Measurements from ENCODE around the gene SELENOI. TPM values are rescaled to one million over a fixed set of nuclear protein-coding genes. Genes with fewer than 3 reads are reported as not detected.
A peak's percentile ranks its signal among the peaks of the same experiment; 100 is the strongest.
"Not testable (repeated sequence)": the region's sequence is repeated elsewhere in the genome, so short reads cannot be mapped to it uniquely, and the experiment has no call there.

SELENOI gene, protein sequence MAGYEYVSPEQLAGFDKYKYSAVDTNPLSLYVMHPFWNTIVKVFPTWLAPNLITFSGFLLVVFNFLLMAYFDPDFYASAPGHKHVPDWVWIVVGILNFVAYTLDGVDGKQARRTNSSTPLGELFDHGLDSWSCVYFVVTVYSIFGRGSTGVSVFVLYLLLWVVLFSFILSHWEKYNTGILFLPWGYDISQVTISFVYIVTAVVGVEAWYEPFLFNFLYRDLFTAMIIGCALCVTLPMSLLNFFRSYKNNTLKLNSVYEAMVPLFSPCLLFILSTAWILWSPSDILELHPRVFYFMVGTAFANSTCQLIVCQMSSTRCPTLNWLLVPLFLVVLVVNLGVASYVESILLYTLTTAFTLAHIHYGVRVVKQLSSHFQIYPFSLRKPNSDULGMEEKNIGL
- 10.1 and 17.6 TPM in 2 replicates for total RNA-seq (2014; rRNA removed; shearing (Covaris generic))

DNA sequence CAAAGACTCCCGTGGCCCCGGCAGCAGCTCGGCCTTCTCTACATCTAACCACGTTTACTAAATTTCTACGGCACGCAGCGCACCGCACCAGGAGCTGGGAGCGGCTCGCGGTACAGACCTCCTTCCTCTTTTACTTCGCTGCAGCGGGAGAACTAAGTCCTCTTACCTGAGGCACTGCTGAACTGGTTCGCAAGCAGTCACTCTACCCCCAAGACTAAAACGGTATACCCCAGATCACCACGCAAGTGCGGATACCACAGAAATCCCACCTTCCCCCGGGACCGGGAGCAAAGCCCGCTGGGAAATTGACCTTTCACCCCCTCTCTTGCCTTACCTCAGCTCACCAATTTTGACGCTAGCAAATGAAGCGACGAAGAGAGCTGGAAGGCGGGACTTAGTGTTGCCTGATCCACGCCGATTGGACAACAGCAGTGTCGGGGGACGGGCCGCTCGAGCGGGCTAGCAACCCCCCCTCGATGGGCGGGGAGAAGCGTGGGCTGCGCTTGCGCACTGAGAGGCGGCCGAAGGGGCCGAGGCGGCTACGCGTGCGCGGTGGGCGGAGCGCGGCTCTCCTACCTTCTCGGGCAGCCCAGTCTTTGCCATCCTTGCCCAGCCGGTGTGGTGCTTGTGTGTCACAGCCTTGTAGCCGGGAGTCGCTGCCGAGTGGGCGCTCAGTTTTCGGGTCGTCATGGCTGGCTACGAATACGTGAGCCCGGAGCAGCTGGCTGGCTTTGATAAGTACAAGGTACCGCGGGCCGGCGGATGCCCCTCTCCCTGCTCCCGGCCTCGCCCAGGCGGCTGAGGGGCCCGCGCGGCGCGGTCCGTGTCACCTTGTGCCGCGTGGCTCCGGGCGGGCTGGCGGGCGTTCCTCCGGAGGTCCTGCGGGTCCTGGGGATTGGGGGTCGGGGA is at the start of gene SELENOI:
SELENOI (plus strand) TSS at position 599 of the 909 bp plus-strand sequence; CDS start at position 689, 90 bp downstream.
- Histone ChIP-seq H3K27me3 (replicated peaks) (no peaks in the 10 kb centered on the region), H3K36me3 (no peaks in the 10 kb centered on the region), H3K27ac (peak within 1 kb of the TSS; percentile 45), H3K4me3 (peak within 1 kb of the TSS; percentile 72), H3K9me3 (replicated peaks) (no peaks in the 10 kb centered on the region), H3K4me1 (replicated peaks) (peaks cover 21% of the 10 kb centered on the region)
- peak; percentile 98 to 99 for DNase-seq (ENCODE audit: low read depth in 1 of 2, low spot score in 2 of 2)

DNA sequence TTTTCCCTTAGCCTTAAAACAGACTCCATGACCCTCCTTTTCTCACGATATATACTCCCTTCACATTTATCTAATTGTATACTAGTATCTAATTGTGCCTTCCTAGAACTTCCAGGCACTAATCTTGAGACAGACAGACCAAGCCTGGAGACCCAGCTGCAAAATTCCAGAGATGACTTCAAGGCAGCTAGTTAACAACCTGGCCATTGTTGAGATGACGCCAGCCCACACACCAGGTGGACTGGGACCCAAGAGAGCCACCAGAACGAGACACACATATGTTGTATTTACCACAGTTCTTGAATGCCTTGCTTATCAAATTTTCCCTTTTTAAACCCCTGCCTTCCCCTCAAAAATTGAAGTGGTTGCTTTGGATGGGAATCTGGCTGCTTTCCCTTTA is 48.9 kb upstream of the SELENOI start:
- H3K27ac ChIP-seq = no peak overlapping the region
- no peaks in the 10 kb centered on the region for H3K36me3 ChIP-seq
- no peak for DNase-seq (ENCODE audit: low read depth in 1 of 2, low spot score in 2 of 2)
- peaks cover 14% of the 10 kb centered on the region for H3K4me1 ChIP-seq (replicated peaks)
- H3K27me3 ChIP-seq (replicated peaks) = no peaks in the 10 kb centered on the region
- H3K4me3 ChIP-seq = no peak overlapping the region
- H3K9me3 ChIP-seq (replicated peaks) = no peaks in the 10 kb centered on the region

- no peaks in the 10 kb centered on the region for H3K27me3 ChIP-seq (replicated peaks)
- no peak for DNase-seq (ENCODE audit: low read depth in 1 of 2, low spot score in 2 of 2)
- H3K4me1 ChIP-seq (replicated peaks) = peaks cover 11% of the 10 kb centered on the region
- no peaks in the 10 kb centered on the region for H3K36me3 ChIP-seq
- no peaks in the 10 kb centered on the region for H3K9me3 ChIP-seq (replicated peaks)
- H3K27ac ChIP-seq = no peak overlapping the region
- H3K4me3 ChIP-seq = no peak overlapping the region
These were observed 47.7 kb upstream of the SELENOI start for GRCh38 chr2:26298286-26298637.

DNA sequence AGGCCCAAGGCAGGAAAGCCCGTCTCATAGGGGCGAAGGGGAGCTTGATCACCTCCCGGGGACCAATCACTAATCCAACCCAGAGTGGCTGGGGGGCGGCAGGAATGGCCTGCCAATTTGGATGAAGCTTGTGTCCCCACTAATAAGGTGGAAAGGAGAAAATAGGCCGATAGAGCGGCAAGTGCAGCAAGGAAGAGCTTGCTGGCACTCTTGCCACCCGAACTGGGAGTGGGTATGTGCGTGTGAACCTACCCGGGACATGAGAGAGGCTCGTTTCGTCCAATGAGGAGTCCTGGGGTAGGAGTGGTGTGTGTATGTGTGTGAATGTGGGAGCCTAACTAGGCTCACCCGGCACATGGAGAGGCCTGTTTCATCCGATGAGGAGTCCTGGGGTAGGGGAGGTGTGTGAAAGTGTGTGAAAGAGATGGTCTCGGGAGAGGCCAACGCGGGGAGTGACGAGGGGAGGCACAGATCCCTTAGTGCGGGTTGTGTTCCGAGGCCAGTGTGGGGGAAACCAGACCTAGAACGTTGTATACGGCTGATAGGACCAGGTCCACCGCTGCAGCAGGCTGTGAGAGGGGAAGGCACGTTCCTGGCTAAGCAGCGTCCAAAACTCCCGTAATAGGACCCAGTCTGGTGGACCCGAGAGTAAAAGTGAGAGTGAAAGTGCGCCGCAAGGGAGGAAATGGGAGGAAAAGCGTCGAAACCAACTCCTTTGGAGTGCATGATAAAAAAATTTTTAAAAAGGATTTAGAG is 47.1 kb upstream of the SELENOI start:
- DNase-seq (ENCODE audit: low read depth in 1 of 2, low spot score in 2 of 2) = peak in 1 of 2 experiments; percentile 58
- Histone ChIP-seq H3K36me3 (no peaks in the 10 kb centered on the region), H3K4me3 (peak overlapping the region; percentile 37), H3K4me1 (replicated peaks) (peaks cover 11% of the 10 kb centered on the region), H3K27me3 (replicated peaks) (no peaks in the 10 kb centered on the region), H3K9me3 (replicated peaks) (no peaks in the 10 kb centered on the region), H3K27ac (peak overlapping the region; percentile 76)

GRCh38 chr2:26299471-26300101 is 46.4 kb upstream of the SELENOI start:
- no peaks in the 10 kb centered on the region for H3K27me3 ChIP-seq (replicated peaks)
- H3K4me3 ChIP-seq = peak overlapping the region; percentile 37
- H3K36me3 ChIP-seq = no peaks in the 10 kb centered on the region
- H3K9me3 ChIP-seq (replicated peaks) = no peaks in the 10 kb centered on the region
- H3K27ac ChIP-seq = peak overlapping the region; percentile 76
- H3K4me1 ChIP-seq (replicated peaks) = peaks cover 11% of the 10 kb centered on the region
- peak in 1 of 2 experiments; percentile 80 for DNase-seq (ENCODE audit: low read depth in 1 of 2, low spot score in 2 of 2)

DNA sequence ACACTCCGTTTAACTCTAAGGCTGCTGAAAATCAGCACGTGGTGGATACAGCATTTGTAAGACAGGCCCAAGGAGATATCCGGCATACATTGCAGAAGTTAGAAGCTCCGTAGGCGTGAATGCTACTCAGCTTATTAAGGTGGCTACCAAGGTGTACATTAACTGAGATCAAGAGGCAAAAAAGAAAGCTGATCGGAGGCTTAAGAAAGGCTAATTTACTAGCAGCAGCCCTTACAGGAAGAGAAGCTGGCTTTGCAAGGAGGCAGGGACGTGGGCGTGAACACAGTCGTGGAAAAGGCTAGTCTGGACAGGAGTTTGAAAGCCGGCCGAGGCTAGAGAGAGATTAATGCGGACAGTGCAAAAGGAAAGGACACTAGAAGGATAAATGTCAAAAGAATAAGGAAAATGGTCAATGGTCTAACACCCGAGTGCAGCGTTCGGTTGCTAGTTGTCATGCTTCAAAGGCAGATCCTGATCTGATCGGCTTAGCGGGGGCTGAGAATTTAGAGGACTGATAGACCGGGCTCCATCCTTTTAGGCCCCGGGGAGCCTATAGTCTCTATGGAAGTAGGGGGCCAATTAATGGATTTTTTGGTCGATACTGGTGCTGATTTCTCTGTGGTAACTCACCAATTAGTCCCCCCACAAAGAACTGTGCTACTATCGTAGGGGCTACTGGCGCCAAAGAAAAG is 45.6 kb upstream of the SELENOI start:
- Histone ChIP-seq H3K9me3 (replicated peaks) (no peaks in the 10 kb centered on the region), H3K4me3 (peak overlapping the region; percentile 37), H3K27ac (peak overlapping the region; percentile 76), H3K27me3 (replicated peaks) (no peaks in the 10 kb centered on the region), H3K4me1 (replicated peaks) (peaks cover 11% of the 10 kb centered on the region), H3K36me3 (no peaks in the 10 kb centered on the region)
- peak in 1 of 2 experiments; percentile 31 for DNase-seq (ENCODE audit: low read depth in 1 of 2, low spot score in 2 of 2)

- Histone ChIP-seq H3K4me3 (no peak overlapping the region), H3K4me1 (replicated peaks) (peaks cover 11% of the 10 kb centered on the region), H3K36me3 (no peaks in the 10 kb centered on the region), H3K27me3 (replicated peaks) (no peaks in the 10 kb centered on the region), H3K27ac (no peak overlapping the region), H3K9me3 (replicated peaks) (no peaks in the 10 kb centered on the region)
- no peak for DNase-seq (ENCODE audit: low read depth in 1 of 2, low spot score in 2 of 2)
These were observed 43.1 kb upstream of the SELENOI start for GRCh38 chr2:26302846-26303245.

DNA sequence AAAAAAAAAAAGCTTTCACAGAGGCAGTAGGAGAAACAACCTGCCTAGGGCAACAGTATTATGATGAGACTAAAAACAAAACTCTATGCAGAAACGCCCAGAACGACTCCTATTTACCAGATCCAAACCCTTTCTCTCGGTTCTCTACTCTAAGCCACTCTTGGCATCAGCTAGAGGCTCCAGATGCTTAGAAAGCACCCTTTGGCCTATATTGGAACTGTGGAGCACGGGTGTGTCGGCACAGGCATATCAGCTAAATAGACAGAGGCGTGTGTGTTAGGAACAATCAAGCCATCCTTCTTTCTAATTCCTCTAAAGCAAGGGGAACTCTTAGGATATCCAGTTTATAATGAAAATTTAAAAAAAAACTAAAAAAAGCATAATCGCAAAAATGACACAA is 40.8 kb upstream of the SELENOI start:
- not testable (repeated sequence) for DNase-seq (ENCODE audit: low read depth in 1 of 2, low spot score in 2 of 2); H3K9me3 ChIP-seq (replicated peaks)

DNA sequence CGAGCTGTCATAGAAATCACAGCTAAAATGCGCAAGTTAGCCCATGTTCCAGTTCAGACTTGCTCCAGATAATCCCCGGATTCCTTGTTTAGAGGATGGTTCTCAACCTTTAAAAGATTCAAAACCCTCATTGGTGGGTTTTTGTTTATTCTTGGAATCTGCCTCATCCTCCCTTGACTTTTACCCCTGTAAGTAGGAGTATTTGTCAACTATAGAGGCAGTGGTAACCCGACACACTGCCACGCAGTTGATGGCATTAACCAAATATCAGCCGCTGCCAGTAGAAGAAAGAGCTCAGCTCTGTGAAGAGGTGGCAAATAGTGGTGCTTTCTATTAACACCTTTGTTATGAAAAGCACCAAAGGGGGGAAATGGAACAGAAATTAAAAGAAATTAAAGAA is 40.4 kb upstream of the SELENOI start:
- H3K36me3 ChIP-seq = no peaks in the 10 kb centered on the region
- H3K9me3 ChIP-seq (replicated peaks) = no peaks in the 10 kb centered on the region
- H3K4me1 ChIP-seq (replicated peaks) = no peaks in the 10 kb centered on the region; the same call in 1 of the 2 replicates
- no peaks in the 10 kb centered on the region; the same call in 1 of the 2 replicates for H3K27me3 ChIP-seq (replicated peaks)
- H3K27ac ChIP-seq = no peak overlapping the region
- H3K4me3 ChIP-seq = no peak overlapping the region
- DNase-seq (ENCODE audit: low read depth in 1 of 2, low spot score in 2 of 2) = no peak

More for the DNA sequence above, 40.8 kb upstream of the SELENOI start:
- H3K4me1 ChIP-seq (replicated peaks); H3K4me3 ChIP-seq; H3K27me3 ChIP-seq (replicated peaks); H3K27ac ChIP-seq; H3K36me3 ChIP-seq: not testable (repeated sequence)

DNA sequence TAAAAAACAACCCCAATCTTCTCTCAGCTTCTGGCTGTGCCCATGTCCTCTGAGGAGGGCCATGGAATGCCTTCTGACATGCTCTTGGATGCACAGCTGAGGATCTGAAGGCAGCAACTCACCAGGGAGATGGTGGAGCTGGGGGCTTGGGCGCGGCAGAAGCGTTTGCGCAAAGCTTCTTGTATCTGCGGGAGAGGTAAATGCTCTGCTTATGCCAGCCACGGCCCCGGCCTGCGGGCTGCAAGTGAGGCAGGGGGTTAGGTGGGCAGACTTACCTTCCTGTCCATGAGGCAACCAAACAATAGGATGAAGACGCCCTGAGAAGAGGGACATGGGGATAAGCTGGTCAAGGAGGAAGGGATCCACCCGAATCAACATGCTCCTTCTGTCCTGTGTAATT is 36.0 kb upstream of the SELENOI start:
- H3K36me3 ChIP-seq = no peaks in the 10 kb centered on the region
- no peak overlapping the region for H3K4me3 ChIP-seq
- H3K27ac ChIP-seq = no peak overlapping the region
- no peak for DNase-seq (ENCODE audit: low read depth in 1 of 2, low spot score in 2 of 2)
- no peaks in the 10 kb centered on the region for H3K4me1 ChIP-seq (replicated peaks)
- H3K27me3 ChIP-seq (replicated peaks) = no peaks in the 10 kb centered on the region; the same call in 1 of the 2 replicates
- no peaks in the 10 kb centered on the region for H3K9me3 ChIP-seq (replicated peaks)

DNA sequence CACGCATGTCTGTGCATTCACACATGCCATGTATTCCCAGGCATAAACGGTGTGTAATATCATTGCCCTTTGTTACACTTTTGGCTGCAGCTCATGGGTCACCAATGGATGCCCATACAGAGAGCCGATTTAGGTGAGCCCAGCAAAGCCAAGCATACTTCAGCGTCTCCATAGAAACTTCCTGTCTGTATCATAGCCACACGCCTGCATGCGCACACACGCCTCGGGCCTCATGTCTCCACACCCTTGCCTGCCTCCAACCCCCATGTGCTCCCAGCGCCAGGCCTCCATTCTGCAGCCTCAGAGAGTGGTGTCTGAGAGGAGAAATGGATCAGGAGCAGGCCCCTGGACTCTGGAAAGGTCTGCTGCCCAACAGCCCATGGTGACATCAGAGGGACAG is 33.5 kb upstream of the SELENOI start:
- no peaks in the 10 kb centered on the region; the same call in 1 of the 2 replicates for H3K27me3 ChIP-seq (replicated peaks)
- DNase-seq (ENCODE audit: low read depth in 1 of 2, low spot score in 2 of 2) = no peak
- no peaks in the 10 kb centered on the region for H3K9me3 ChIP-seq (replicated peaks)
- no peak overlapping the region for H3K4me3 ChIP-seq
- H3K36me3 ChIP-seq = no peaks in the 10 kb centered on the region
- H3K27ac ChIP-seq = no peak overlapping the region
- H3K4me1 ChIP-seq (replicated peaks) = no peaks in the 10 kb centered on the region

GRCh38 chr2:26313446-26313845 is 32.5 kb upstream of the SELENOI start:
- Histone ChIP-seq H3K27me3 (replicated peaks) (no peaks in the 10 kb centered on the region; the same call in 1 of the 2 replicates), H3K36me3 (no peaks in the 10 kb centered on the region), H3K27ac (no peak overlapping the region), H3K4me1 (replicated peaks) (no peaks in the 10 kb centered on the region), H3K9me3 (replicated peaks) (no peaks in the 10 kb centered on the region), H3K4me3 (no peak overlapping the region)
- DNase-seq (ENCODE audit: low read depth in 1 of 2, low spot score in 2 of 2) = no peak
